Endothelial cell of umbilical vein (primary cell): Measurements from ENCODE around the gene DTL. TPM values are rescaled to one million over a fixed set of nuclear protein-coding genes. Genes with fewer than 3 reads are reported as not detected.

ENCODE experiments used
- BruUV-seq: library from RNA; stranded (reverse); fragments of 400-500 nt; replicated peaks from 2 replicates; lab custom pipeline; 2021; lab: Mats Ljungman, UMichigan
- CTCF ChIA-PET: fragments of 300-600, 350-600 bp; sonication (Branson Sonifier 250); formaldehyde crosslinking; loops from one replicate; lab custom pipeline; 2021; ENCODE audit warnings: antibody characterized with exemption, inconsistent platforms; lab: Charles Lee
- POLR2A ChIA-PET: fragments of 300-600, 350-600 bp; sonication (Branson Sonifier 250); formaldehyde crosslinking; loops from one replicate; lab custom pipeline; 2021; ENCODE audit warnings: antibody characterized with exemption, inconsistent platforms; lab: Charles Lee
- DNase-seq: peaks from one replicate; pipeline ENCODE4 v3.0.0-alpha.2; 2011; ENCODE audit warnings: low read depth, low spot score
- FAIRE-seq: peaks from 2 replicates; lab custom pipeline; 2011; peaks lifted over from hg19 to GRCh38; lab: Jason Lieb, UNC
- H2AFZ ChIP-seq: 2 replicates; pipeline ENCODE4 v1.6.0; 2012; ENCODE audit warnings: low read depth, low read length, control low read depth, inconsistent platforms
- H3K27ac ChIP-seq: 2 replicates; pipeline ENCODE4 v1.5.1; 2011; ENCODE audit warnings: low read depth, mild to moderate bottlenecking, control low read depth, low read length, moderate library complexity; ENCODE audit not compliant: insufficient read depth
- H3K27me3 ChIP-seq, 2 experiments: 2 replicates each; pipeline versions ENCODE4 v1.6.0 to v1.6.1; 2011; ENCODE audit warnings: low read length in 2 of 2, mixed read lengths in 1 of 2; ENCODE audit not compliant: control insufficient read depth in 2 of 2, insufficient read depth in 2 of 2
- H3K36me3 ChIP-seq, 2 experiments: 2 replicates in 1 of 2; 3 replicates in 1 of 2; pipeline ENCODE4 v1.5.1; 2011; ENCODE audit warnings: low read length in 2 of 2, mild to moderate bottlenecking in 1 of 2, moderate library complexity in 1 of 2; ENCODE audit not compliant: control insufficient read depth in 2 of 2, insufficient read depth in 2 of 2; ENCODE audit errors: extremely low read depth in 1 of 2
- H3K4me1 ChIP-seq: 3 replicates; pipeline ENCODE4 v1.5.1; 2011; ENCODE audit warnings: mild to moderate bottlenecking, low read length; ENCODE audit not compliant: control insufficient read depth, insufficient read depth; ENCODE audit errors: extremely low read depth
- H3K4me2 ChIP-seq: 2 replicates; pipeline ENCODE4 v1.6.1; 2011; ENCODE audit warnings: low read length, control low read depth, mixed read lengths; ENCODE audit not compliant: insufficient read depth
- H3K4me3 ChIP-seq, 3 experiments: fragments of 200-600 bp in 1 of 3; sonication (generic), shearing (Covaris generic) in 1 of 3; replicated peaks in 1 of 3; 2 replicates each; pipeline ENCODE4 v1.5.1; 2011 to 2016; ENCODE audit warnings: control low read depth in 3 of 3, low read length in 3 of 3, mild to moderate bottlenecking in 2 of 3, inconsistent platforms in 1 of 3, low read depth in 1 of 3, moderate library complexity in 1 of 3; ENCODE audit not compliant: insufficient read depth in 1 of 3
- H3K79me2 ChIP-seq: 2 replicates; pipeline ENCODE4 v1.6.0; 2012; ENCODE audit warnings: low read length, inconsistent platforms; ENCODE audit not compliant: control insufficient read depth, insufficient read depth
- H3K9ac ChIP-seq: replicated peaks from 2 replicates; pipeline ENCODE3; 2011; ENCODE audit warnings: low read length, control low read depth; ENCODE audit not compliant: insufficient read depth; ENCODE audit errors: extremely low read depth
- H3K9me1 ChIP-seq: replicated peaks from 3 replicates; pipeline ENCODE4 v1.6.0; 2011; ENCODE audit warnings: mild to moderate bottlenecking, low read length; ENCODE audit not compliant: control insufficient read depth, insufficient read depth; ENCODE audit errors: extremely low read depth
- H3K9me3 ChIP-seq: replicated peaks from 2 replicates; pipeline ENCODE4 v1.5.1; 2012; ENCODE audit warnings: low read length, inconsistent platforms; ENCODE audit not compliant: control insufficient read depth, insufficient read depth
- H4K20me1 ChIP-seq: replicated peaks from 2 replicates; pipeline ENCODE3; 2011; ENCODE audit warnings: mild to moderate bottlenecking, low read length; ENCODE audit not compliant: control insufficient read depth, insufficient read depth; ENCODE audit errors: extremely low read depth
- EZH2 ChIP-seq: IDR thresholded peaks from 2 replicates; pipeline ENCODE4 v1.6.1; 2012; ENCODE audit warnings: borderline replicate concordance, low read depth, mild to moderate bottlenecking, moderate library complexity, low read length, inconsistent platforms; ENCODE audit not compliant: severe bottlenecking
- FOS ChIP-seq: IDR thresholded peaks from 2 replicates; pipeline ENCODE4 v1.6.1; 2011; ENCODE audit warnings: mild to moderate bottlenecking, low read length, moderate library complexity, borderline replicate concordance; ENCODE audit not compliant: insufficient read depth
- GATA2 ChIP-seq: IDR thresholded peaks from 2 replicates; pipeline ENCODE4 v1.7.0; 2011; ENCODE audit warnings: low read depth, mild to moderate bottlenecking, moderate library complexity, mixed read lengths, low read length; ENCODE audit not compliant: insufficient read length, insufficient read depth
- JUN ChIP-seq: IDR thresholded peaks from 2 replicates; pipeline ENCODE4 v1.6.1; 2011; ENCODE audit warnings: borderline replicate concordance, low read depth; ENCODE audit not compliant: insufficient read length, insufficient read depth
- MAX ChIP-seq: IDR thresholded peaks from 2 replicates; pipeline ENCODE4 v1.6.1; 2011; ENCODE audit not compliant: insufficient read depth, insufficient read length
- MYC ChIP-seq: IDR thresholded peaks from one replicate; pipeline ENCODE4 v1.6.1; 2011; ENCODE audit warnings: mild to moderate bottlenecking, low read depth, low read length
- POLR2A ChIP-seq: IDR thresholded peaks from 2 replicates; pipeline ENCODE4 v1.6.1; 2012; ENCODE audit warnings: low read depth, mild to moderate bottlenecking, control low read depth, low read length
- POLR2AphosphoS5 ChIP-seq: IDR thresholded peaks from 2 replicates; pipeline ENCODE4 v1.6.1; 2012; ENCODE audit warnings: low read depth, mild to moderate bottlenecking, control low read depth, low read length, moderate library complexity; ENCODE audit not compliant: insufficient read depth
- dilution Hi-C: fragments of 300-500 bp; cut with MboI; formaldehyde crosslinking; loops from one replicate; pipeline ENCODE4 v1.15.0; 2019; ENCODE audit warnings: low sequenced_read_pairs; ENCODE audit not compliant: extremely low pct_ligation_motif_present
- intact Hi-C: fragments of 100-400 bp; cut with micrococcal nuclease; formaldehyde crosslinking; loops from one replicate; pipeline ENCODE4 v1.10.0; 2022
- polyA plus RNA-seq, 4 experiments: library from polyadenylated mRNA; depleted of rRNA in 3 of 4; stranded (reverse) in 3 of 4; unstranded in 1 of 4; fragments of >200 nt; gene quantifications; 2 replicates each; pipeline versions ENCODE4 v1.2.1 to v1.2.3, GENCODE V29; 2011 to 2012; ENCODE audit warnings: missing spikeins in 1 of 4
- total RNA-seq: library from RNA; stranded (reverse); gene quantifications from 2 replicates; pipeline ENCODE4 v1.2.3, GENCODE V29; 2021
- TF ChIP-seq, protein P1 (sequence below), 2 donors: IDR thresholded peaks; 1 replicate in 1 of 2; 2 replicates in 1 of 2; pipeline ENCODE4 v1.5.1; 2011; ENCODE audit warnings: low read length in 2 of 2, mild to moderate bottlenecking in 2 of 2, moderate library complexity in 2 of 2, control low read depth in 1 of 2, inconsistent platforms in 1 of 2, low read depth in 1 of 2; ENCODE audit not compliant: insufficient read depth in 1 of 2; ENCODE audit errors: extremely low read depth in 1 of 2

DTL gene
- total and polyA plus RNA-seq, 2 donors (not counting 3 experiments of a cell fraction or from before 2014, with no cell fraction given), result 11.2 to 26.5 TPM

DNA sequence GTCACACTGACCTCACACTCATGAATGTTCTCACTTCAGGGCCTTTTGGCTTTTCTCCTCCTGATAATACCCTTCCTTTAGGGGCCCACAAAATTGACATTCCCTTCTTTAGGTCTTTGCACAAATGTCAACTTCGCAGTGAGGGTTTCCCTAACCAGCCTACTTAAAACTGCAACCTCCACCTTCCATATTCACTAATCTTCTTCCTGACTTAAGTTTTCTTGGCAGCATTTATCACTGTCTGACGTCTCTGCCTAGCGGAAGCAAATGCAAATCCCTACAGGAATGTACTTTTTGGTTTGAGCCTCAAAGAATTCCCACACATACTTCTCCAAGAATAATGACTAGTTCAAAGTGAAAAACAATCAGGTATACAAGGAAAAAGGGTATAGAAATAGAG lies 33.0 kb upstream of the DTL start:
- Histone ChIP-seq H3K4me3 (no peak overlapping the region), H3K79me2 (no peaks in the 10 kb centered on the region), H3K27ac (no peak overlapping the region), H3K4me1 (no peaks in the 10 kb centered on the region), H4K20me1 (no peaks in the 10 kb centered on the region), H3K9me3 (no peaks in the 10 kb centered on the region), H3K9me1 (no peaks in the 10 kb centered on the region), H2AFZ (no peak overlapping the region), H3K9ac (no peak overlapping the region), H3K4me2 (no peak overlapping the region), H3K36me3 (peaks cover 0 to 8% of the 10 kb centered on the region in 2 experiments), H3K27me3 (no peaks in the 10 kb centered on the region)
- no TSS peak for BruUV-seq
- POLR2A ChIA-PET, result no interaction called here
- FAIRE-seq (no peak), DNase-seq (no peak)
- TF ChIP-seq GATA2 (no peak), MAX (no peak), POLR2A (no peak), JUN (no peak), POLR2AphosphoS5 (no peak), MYC (no peak), EZH2 (no peak), FOS (no peak)
- TF ChIP-seq, protein P1, sequence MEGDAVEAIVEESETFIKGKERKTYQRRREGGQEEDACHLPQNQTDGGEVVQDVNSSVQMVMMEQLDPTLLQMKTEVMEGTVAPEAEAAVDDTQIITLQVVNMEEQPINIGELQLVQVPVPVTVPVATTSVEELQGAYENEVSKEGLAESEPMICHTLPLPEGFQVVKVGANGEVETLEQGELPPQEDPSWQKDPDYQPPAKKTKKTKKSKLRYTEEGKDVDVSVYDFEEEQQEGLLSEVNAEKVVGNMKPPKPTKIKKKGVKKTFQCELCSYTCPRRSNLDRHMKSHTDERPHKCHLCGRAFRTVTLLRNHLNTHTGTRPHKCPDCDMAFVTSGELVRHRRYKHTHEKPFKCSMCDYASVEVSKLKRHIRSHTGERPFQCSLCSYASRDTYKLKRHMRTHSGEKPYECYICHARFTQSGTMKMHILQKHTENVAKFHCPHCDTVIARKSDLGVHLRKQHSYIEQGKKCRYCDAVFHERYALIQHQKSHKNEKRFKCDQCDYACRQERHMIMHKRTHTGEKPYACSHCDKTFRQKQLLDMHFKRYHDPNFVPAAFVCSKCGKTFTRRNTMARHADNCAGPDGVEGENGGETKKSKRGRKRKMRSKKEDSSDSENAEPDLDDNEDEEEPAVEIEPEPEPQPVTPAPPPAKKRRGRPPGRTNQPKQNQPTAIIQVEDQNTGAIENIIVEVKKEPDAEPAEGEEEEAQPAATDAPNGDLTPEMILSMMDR (IDR thresholded peaks at IDR 0.05; ENCODE audit: extremely low read depth in 1 of 2, insufficient read depth in 1 of 2, low read depth in 1 of 2, low read length in 2 of 2), result no peak
- CTCF ChIA-PET, result no interaction called here
- dilution Hi-C loops (no loop called here), intact Hi-C loops (no loop called here)
